Measurements from ENCODE around the gene PTBP2.

Gene PTBP2

GRCh38 chr1:96808191-96808590 lies 86.6 kb downstream of the PTBP2 start:
- Histone ChIP-seq H3K27me3 (ENCODE audit: control insufficient read depth, insufficient read depth, low read length, poor library complexity, severe bottlenecking) (no peaks in the 10 kb centered on the region), H3K36me3 (ENCODE audit: control insufficient read depth, insufficient read depth, low read length) (peaks cover 20% of the 10 kb centered on the region)
- 87 to 90% methylated on average over 1 to 2 of the region's 2 CpGs for WGBS, 2 experiments

GRCh38 chr1:96815914-96816313 lies 94.3 kb downstream of the PTBP2 start:
- no peak overlapping the region for H3K27ac ChIP-seq (ENCODE audit: insufficient read depth, low read depth, low read length, poor library complexity, severe bottlenecking)
- H3K9me3 ChIP-seq (ENCODE audit: control insufficient read depth, low read length), result no peaks in the 10 kb centered on the region
- peaks cover 19% of the 10 kb centered on the region for H3K36me3 ChIP-seq (ENCODE audit: control insufficient read depth, insufficient read depth, low read length)
- H3K27me3 ChIP-seq (ENCODE audit: control insufficient read depth, insufficient read depth, low read length, poor library complexity, severe bottlenecking), result no peaks in the 10 kb centered on the region
- no peak overlapping the region for H3K4me3 ChIP-seq (ENCODE audit: insufficient read depth, low read depth, low read length)
- 100% methylated on average over 1 of the region's 1 CpG; no CpG with 5 or more reads in 1 of the 2 experiments for WGBS, 2 experiments
- no peaks in the 10 kb centered on the region for H3K4me1 ChIP-seq (ENCODE audit: control insufficient read depth, insufficient read depth, low read length)

More at GRCh38 chr1:96808191-96808590, 86.6 kb downstream of the PTBP2 start:
- no peaks in the 10 kb centered on the region for H3K9me3 ChIP-seq (ENCODE audit: control insufficient read depth, low read length)
- H3K27ac ChIP-seq (ENCODE audit: insufficient read depth, low read depth, low read length, poor library complexity, severe bottlenecking), result no peak overlapping the region
- no peaks in the 10 kb centered on the region for H3K4me1 ChIP-seq (ENCODE audit: control insufficient read depth, insufficient read depth, low read length)
- H3K4me3 ChIP-seq (ENCODE audit: insufficient read depth, low read depth, low read length), result no peak overlapping the region

- no peaks in the 10 kb centered on the region for H3K36me3 ChIP-seq (ENCODE audit: control insufficient read depth, insufficient read depth, low read length)
- no peak overlapping the region for H3K27ac ChIP-seq (ENCODE audit: insufficient read depth, low read depth, low read length, poor library complexity, severe bottlenecking)
- no CpG with 5 or more reads among the region's 1 CpG for WGBS, 2 experiments
- H3K4me3 ChIP-seq (ENCODE audit: insufficient read depth, low read depth, low read length), result no peak overlapping the region
- no peaks in the 10 kb centered on the region for H3K27me3 ChIP-seq (ENCODE audit: control insufficient read depth, insufficient read depth, low read length, poor library complexity, severe bottlenecking)
- H3K9me3 ChIP-seq (ENCODE audit: control insufficient read depth, low read length), result no peaks in the 10 kb centered on the region
- no peaks in the 10 kb centered on the region for H3K4me1 ChIP-seq (ENCODE audit: control insufficient read depth, insufficient read depth, low read length)
These were observed 98.5 kb downstream of the PTBP2 start for GRCh38 chr1:96820107-96820506.

GRCh38 chr1:96820671-96821070 lies 99.1 kb downstream of the PTBP2 start:
- Histone ChIP-seq H3K36me3 (ENCODE audit: control insufficient read depth, insufficient read depth, low read length) (no peaks in the 10 kb centered on the region), H3K9me3 (ENCODE audit: control insufficient read depth, low read length) (no peaks in the 10 kb centered on the region), H3K27me3 (ENCODE audit: control insufficient read depth, insufficient read depth, low read length, poor library complexity, severe bottlenecking) (no peaks in the 10 kb centered on the region), H3K4me3 (ENCODE audit: insufficient read depth, low read depth, low read length) (no peak overlapping the region), H3K4me1 (ENCODE audit: control insufficient read depth, insufficient read depth, low read length) (no peaks in the 10 kb centered on the region), H3K27ac (ENCODE audit: insufficient read depth, low read depth, low read length, poor library complexity, severe bottlenecking) (no peak overlapping the region)
- 94 to 100% methylated on average over 1 of the region's 1 CpG for WGBS, 2 experiments

- no peaks in the 10 kb centered on the region for H3K27me3 ChIP-seq (ENCODE audit: control insufficient read depth, insufficient read depth, low read length, poor library complexity, severe bottlenecking)
- no peaks in the 10 kb centered on the region for H3K36me3 ChIP-seq (ENCODE audit: control insufficient read depth, insufficient read depth, low read length)
- H3K4me3 ChIP-seq (ENCODE audit: insufficient read depth, low read depth, low read length), result no peak overlapping the region
- no peak overlapping the region for H3K27ac ChIP-seq (ENCODE audit: insufficient read depth, low read depth, low read length, poor library complexity, severe bottlenecking)
- H3K4me1 ChIP-seq (ENCODE audit: control insufficient read depth, insufficient read depth, low read length), result no peaks in the 10 kb centered on the region
- no peaks in the 10 kb centered on the region for H3K9me3 ChIP-seq (ENCODE audit: control insufficient read depth, low read length)
- 95% methylated on average over 1 of the region's 1 CpG; no CpG with 5 or more reads in 1 of the 2 experiments for WGBS, 2 experiments
These were observed 103.6 kb downstream of the PTBP2 start for GRCh38 chr1:96825231-96825630.

GRCh38 chr1:96825950-96826576 lies 104.5 kb downstream of the PTBP2 start:
- H3K9me3 ChIP-seq (ENCODE audit: control insufficient read depth, low read length), result no peaks in the 10 kb centered on the region
- H3K36me3 ChIP-seq (ENCODE audit: control insufficient read depth, insufficient read depth, low read length), result no peaks in the 10 kb centered on the region
- no peak overlapping the region for H3K27ac ChIP-seq (ENCODE audit: insufficient read depth, low read depth, low read length, poor library complexity, severe bottlenecking)

GRCh38 chr1:96833376-96833775 lies 111.8 kb downstream of the PTBP2 start:
- 84 to 100% methylated on average over 1 of the region's 1 CpG for WGBS, 2 experiments
- no peak overlapping the region for H3K4me3 ChIP-seq (ENCODE audit: insufficient read depth, low read depth, low read length)
- no peaks in the 10 kb centered on the region for H3K9me3 ChIP-seq (ENCODE audit: control insufficient read depth, low read length)
- no peak overlapping the region for H3K27ac ChIP-seq (ENCODE audit: insufficient read depth, low read depth, low read length, poor library complexity, severe bottlenecking)
- H3K36me3 ChIP-seq (ENCODE audit: control insufficient read depth, insufficient read depth, low read length), result no peaks in the 10 kb centered on the region
- no peaks in the 10 kb centered on the region for H3K4me1 ChIP-seq (ENCODE audit: control insufficient read depth, insufficient read depth, low read length)
- H3K27me3 ChIP-seq (ENCODE audit: control insufficient read depth, insufficient read depth, low read length, poor library complexity, severe bottlenecking), result no peaks in the 10 kb centered on the region

More at GRCh38 chr1:96825950-96826576, 104.5 kb downstream of the PTBP2 start:
- Histone ChIP-seq H3K4me1 (ENCODE audit: control insufficient read depth, insufficient read depth, low read length) (no peaks in the 10 kb centered on the region), H3K4me3 (ENCODE audit: insufficient read depth, low read depth, low read length) (no peak overlapping the region), H3K27me3 (ENCODE audit: control insufficient read depth, insufficient read depth, low read length, poor library complexity, severe bottlenecking) (no peaks in the 10 kb centered on the region)

GRCh38 chr1:96834986-96835385 lies 113.4 kb downstream of the PTBP2 start:
- Histone ChIP-seq H3K4me3 (ENCODE audit: insufficient read depth, low read depth, low read length) (no peak overlapping the region), H3K27ac (ENCODE audit: insufficient read depth, low read depth, low read length, poor library complexity, severe bottlenecking) (no peak overlapping the region), H3K27me3 (ENCODE audit: control insufficient read depth, insufficient read depth, low read length, poor library complexity, severe bottlenecking) (no peaks in the 10 kb centered on the region), H3K9me3 (ENCODE audit: control insufficient read depth, low read length) (no peaks in the 10 kb centered on the region), H3K36me3 (ENCODE audit: control insufficient read depth, insufficient read depth, low read length) (no peaks in the 10 kb centered on the region), H3K4me1 (ENCODE audit: control insufficient read depth, insufficient read depth, low read length) (no peaks in the 10 kb centered on the region)
- WGBS, 2 experiments, result 95 to 96% methylated on average over 2 of the region's 2 CpGs

- 95 to 97% methylated on average over 6 to 7 of the region's 7 CpGs for WGBS, 2 experiments
- Histone ChIP-seq H3K27me3 (ENCODE audit: control insufficient read depth, insufficient read depth, low read length, poor library complexity, severe bottlenecking) (no peaks in the 10 kb centered on the region), H3K4me3 (ENCODE audit: insufficient read depth, low read depth, low read length) (no peak overlapping the region), H3K9me3 (ENCODE audit: control insufficient read depth, low read length) (no peaks in the 10 kb centered on the region), H3K36me3 (ENCODE audit: control insufficient read depth, insufficient read depth, low read length) (no peaks in the 10 kb centered on the region), H3K27ac (ENCODE audit: insufficient read depth, low read depth, low read length, poor library complexity, severe bottlenecking) (no peak overlapping the region), H3K4me1 (ENCODE audit: control insufficient read depth, insufficient read depth, low read length) (no peaks in the 10 kb centered on the region)
These were observed 115.6 kb downstream of the PTBP2 start for GRCh38 chr1:96837057-96837780.

- no peak overlapping the region for H3K4me3 ChIP-seq (ENCODE audit: insufficient read depth, low read depth, low read length)
- no peaks in the 10 kb centered on the region for H3K4me1 ChIP-seq (ENCODE audit: control insufficient read depth, insufficient read depth, low read length)
- WGBS, 2 experiments, result 87 to 91% methylated on average over 2 of the region's 2 CpGs
- no peaks in the 10 kb centered on the region for H3K9me3 ChIP-seq (ENCODE audit: control insufficient read depth, low read length)
- H3K36me3 ChIP-seq (ENCODE audit: control insufficient read depth, insufficient read depth, low read length), result no peaks in the 10 kb centered on the region
- no peak overlapping the region for H3K27ac ChIP-seq (ENCODE audit: insufficient read depth, low read depth, low read length, poor library complexity, severe bottlenecking)
- no peaks in the 10 kb centered on the region for H3K27me3 ChIP-seq (ENCODE audit: control insufficient read depth, insufficient read depth, low read length, poor library complexity, severe bottlenecking)
These were observed 116.2 kb downstream of the PTBP2 start for GRCh38 chr1:96837781-96838216.
